ENCODE data around the gene CAMP. TPM values are rescaled to one million over a fixed set of nuclear protein-coding genes. Genes with fewer than 3 reads are reported as not detected.
"Not testable (repeated sequence)": the region's sequence is repeated elsewhere in the genome, so short reads cannot be mapped to it uniquely, and the experiment has no call there.

The CAMP gene
- total RNA-seq, 2 experiments from 2014 or later, result not detected

DNA sequence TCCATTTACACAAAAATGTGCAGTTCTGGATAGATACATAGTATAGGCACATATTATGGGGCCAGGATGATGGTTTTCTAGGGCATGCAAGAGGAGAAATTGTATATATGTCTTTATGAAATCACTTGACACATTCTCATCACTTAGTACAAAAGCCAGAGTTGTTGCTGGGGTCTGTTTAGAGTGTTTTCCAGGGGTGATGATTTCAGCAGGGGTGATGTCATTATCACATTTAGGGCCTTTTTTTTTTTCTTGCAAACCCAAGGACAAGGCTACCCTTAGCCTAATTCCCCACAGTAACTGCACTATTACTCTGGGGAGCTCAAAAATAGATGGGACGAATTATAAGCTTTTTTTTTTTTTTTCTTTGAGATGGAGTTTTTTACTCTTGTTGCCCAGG, 21.2 kb downstream of the CAMP start:
- peak overlapping the region; percentile 64 for H3K27ac Mint-ChIP-seq

DNA sequence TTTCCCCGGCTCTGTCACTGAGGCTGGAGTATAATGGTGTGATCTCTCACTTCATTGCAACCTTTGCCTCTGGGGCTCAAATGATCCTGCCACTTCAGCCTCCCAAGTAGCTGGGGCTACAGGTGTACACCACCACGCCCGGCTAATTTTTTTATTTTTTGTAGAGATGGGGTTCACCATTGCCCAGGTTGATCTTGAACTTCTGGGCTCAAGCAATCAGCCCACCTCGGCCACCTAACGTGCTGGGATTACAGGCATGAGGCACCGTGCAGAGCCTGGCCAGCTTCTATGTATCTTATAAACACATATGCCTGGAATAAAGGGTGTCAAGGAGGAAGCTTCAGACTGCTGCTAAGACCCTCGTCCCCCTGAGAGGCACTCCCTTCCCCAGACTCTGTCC, 21.8 kb downstream of the CAMP start:
- CTCF ChIA-PET, result interaction anchor here (0.7 to 1.6 kb wide), 3 partner anchors 191 to 261 kb away, joined by 3 to 9 read pairs (median 4); partner anchors contain the start of genes CCDC51 and TMA7
- Mint-ChIP-seq H3K36me3 (peaks cover 27% of the 10 kb centered on the region), H3K27ac (no peak overlapping the region), H3K4me1 (peaks cover 53% of the 10 kb centered on the region), H3K9me3 (ENCODE audit: low read depth) (no peaks in the 10 kb centered on the region), H3K27me3 (no peaks in the 10 kb centered on the region), H3K4me3 (no peak overlapping the region)
- DNase-seq (no peak), ATAC-seq (no peak)

More for the DNA sequence above, 21.2 kb downstream of the CAMP start:
- no peak overlapping the region for H3K4me3 Mint-ChIP-seq
- peaks cover 56% of the 10 kb centered on the region for H3K4me1 Mint-ChIP-seq
- ATAC-seq (no peak), DNase-seq (no peak)
- H3K36me3 Mint-ChIP-seq, result peaks cover 22% of the 10 kb centered on the region
- no peaks in the 10 kb centered on the region for H3K27me3 Mint-ChIP-seq
- H3K9me3 Mint-ChIP-seq (ENCODE audit: low read depth), result no peaks in the 10 kb centered on the region
- CTCF ChIA-PET, result interaction anchor here (0.7 to 2.7 kb wide), 4 partner anchors 12 to 261 kb away, joined by 3 to 9 read pairs (median 4); partner anchors contain the start of genes CCDC51 and TMA7

DNA sequence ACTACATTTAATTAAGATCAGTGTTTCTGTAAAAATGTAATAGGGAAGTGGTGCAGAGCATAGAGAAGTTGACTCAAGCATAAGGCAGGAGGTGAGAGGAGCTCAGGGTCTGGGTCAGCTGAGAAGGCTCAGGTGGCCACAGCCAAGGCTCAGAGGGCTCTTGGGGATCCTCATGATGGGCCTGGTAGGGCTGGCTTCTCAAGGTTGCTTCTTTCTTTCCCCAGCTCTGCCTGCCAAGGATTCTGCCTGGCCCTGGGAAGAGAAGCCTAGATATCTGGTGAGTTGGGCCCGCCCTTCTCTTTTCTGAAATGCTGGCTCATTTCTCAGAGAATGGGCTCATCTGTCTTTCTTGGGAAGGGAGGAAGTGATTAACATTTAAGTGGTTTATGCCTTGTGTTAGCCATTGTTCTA, 24.1 kb downstream of the CAMP start:
- DNase-seq (peak; percentile 53), ATAC-seq (peak; percentile 74)
- H3K36me3 Mint-ChIP-seq, result peaks cover 40% of the 10 kb centered on the region
- peak overlapping the region; percentile 84 for H3K27ac Mint-ChIP-seq
- H3K9me3 Mint-ChIP-seq (ENCODE audit: low read depth), result no peaks in the 10 kb centered on the region
- H3K27me3 Mint-ChIP-seq, result no peaks in the 10 kb centered on the region
- CTCF ChIA-PET, result interaction anchor here (1.0 to 1.9 kb wide), 5 partner anchors 15 to 188 kb away, joined by 3 to 7 read pairs (median 3); no protein-coding TSS in a partner anchor
- H3K4me1 Mint-ChIP-seq, result peaks cover 44% of the 10 kb centered on the region
- peak overlapping the region; percentile 19 for H3K4me3 Mint-ChIP-seq

DNA sequence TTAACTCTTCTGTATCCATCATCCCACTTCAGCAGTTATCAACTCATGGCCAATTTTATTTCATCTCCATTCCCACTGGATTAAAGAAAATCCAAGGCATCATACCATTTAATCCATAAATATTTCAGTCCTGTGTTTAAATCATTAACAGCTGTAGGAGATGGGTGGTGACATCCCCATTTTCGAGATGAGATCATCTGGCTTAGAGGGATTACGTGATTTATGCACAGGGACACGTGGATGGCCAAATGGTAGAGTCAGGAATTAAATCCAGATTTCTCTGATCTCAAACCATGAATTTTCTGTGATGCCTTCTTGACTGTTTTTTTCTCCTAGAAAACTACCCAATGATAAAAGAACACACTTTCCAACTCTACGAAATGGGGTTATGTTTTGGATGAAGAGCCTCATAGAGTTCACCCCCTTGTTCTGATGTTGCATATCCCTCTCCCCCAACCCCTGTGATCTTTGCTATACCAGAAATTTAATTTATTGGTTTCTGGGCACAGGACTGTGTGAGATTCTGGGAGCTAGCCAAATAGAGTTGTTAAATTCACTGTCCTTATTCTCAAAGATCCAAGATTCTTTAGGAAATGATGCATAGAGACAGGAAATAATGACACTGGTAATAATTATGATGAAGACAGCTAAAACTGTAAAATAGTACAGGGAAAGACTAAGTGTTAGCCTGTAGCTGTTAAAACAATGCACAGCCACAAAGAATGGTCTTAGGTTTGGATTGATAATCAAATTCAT, 25.0 kb downstream of the CAMP start:
- H3K4me1 Mint-ChIP-seq, result peaks cover 41% of the 10 kb centered on the region
- no peak overlapping the region for H3K4me3 Mint-ChIP-seq
- no peaks in the 10 kb centered on the region for H3K27me3 Mint-ChIP-seq
- DNase-seq (no peak), ATAC-seq (no peak)
- CTCF ChIA-PET, result interaction anchor here (1.0 to 1.9 kb wide), 4 partner anchors 16 to 188 kb away, joined by 3 to 7 read pairs (median 4); no protein-coding TSS in a partner anchor
- H3K27ac Mint-ChIP-seq, result peak overlapping the region; percentile 69
- peaks cover 44% of the 10 kb centered on the region for H3K36me3 Mint-ChIP-seq
- H3K9me3 Mint-ChIP-seq (ENCODE audit: low read depth), result no peaks in the 10 kb centered on the region

DNA sequence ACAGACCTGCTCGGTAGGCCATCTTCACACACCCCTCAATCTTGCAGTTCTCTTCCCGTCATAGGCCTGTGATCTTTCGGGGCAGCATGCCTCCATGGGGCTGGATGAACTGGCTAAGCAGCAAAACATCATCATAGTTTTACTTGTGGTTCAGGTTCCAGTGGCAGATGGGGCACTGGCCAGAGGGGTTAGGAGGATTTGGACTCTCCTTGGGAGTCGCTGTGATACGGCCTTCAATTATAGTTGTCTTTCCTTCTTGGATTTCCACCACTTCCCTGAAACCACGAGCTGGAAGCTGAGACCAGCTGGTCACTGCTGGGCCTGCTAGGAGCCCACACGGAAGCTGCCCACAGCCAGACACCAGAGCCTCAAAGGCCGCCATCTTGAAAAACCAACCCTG, 33.3 kb downstream of the CAMP start:
- Mint-ChIP-seq H3K27ac (no peak overlapping the region), H3K4me1 (peaks cover 2% of the 10 kb centered on the region), H3K9me3 (ENCODE audit: low read depth) (no peaks in the 10 kb centered on the region), H3K4me3 (no peak overlapping the region), H3K36me3 (peaks cover 56% of the 10 kb centered on the region), H3K27me3 (no peaks in the 10 kb centered on the region)
- CTCF ChIA-PET, result no interaction called here
- ATAC-seq (no peak), DNase-seq (no peak)

DNA sequence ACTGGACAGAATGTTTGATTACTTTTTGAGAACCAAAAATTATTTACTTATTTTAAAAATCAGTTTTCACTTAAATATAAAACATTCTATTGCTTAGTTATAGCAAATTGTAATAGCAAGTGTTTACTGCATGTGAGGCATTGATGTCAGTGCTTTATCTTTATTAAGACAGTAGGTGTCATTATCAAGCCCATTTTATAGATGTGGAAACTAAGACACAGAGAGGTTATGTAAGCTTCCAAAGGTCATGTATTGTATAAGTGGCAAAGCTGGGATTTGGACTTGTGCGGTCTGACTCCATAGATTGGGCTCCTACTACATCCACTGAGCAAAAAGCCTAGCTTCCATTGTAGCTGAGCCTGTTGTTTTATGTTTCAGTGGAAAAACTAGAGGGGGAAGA, 35.2 kb downstream of the CAMP start:
- ATAC-seq (no peak), DNase-seq (no peak)
- CTCF ChIA-PET, result interaction anchor here (1.6 kb wide), 1 partner anchor 15 kb away, joined by 5 read pairs; no protein-coding TSS in a partner anchor
- no peaks in the 10 kb centered on the region for H3K9me3 Mint-ChIP-seq (ENCODE audit: low read depth)
- H3K27me3 Mint-ChIP-seq, result no peaks in the 10 kb centered on the region
- H3K27ac Mint-ChIP-seq, result no peak overlapping the region
- peaks cover 56% of the 10 kb centered on the region for H3K36me3 Mint-ChIP-seq
- no peak overlapping the region for H3K4me3 Mint-ChIP-seq
- peaks cover 2% of the 10 kb centered on the region for H3K4me1 Mint-ChIP-seq

DNA sequence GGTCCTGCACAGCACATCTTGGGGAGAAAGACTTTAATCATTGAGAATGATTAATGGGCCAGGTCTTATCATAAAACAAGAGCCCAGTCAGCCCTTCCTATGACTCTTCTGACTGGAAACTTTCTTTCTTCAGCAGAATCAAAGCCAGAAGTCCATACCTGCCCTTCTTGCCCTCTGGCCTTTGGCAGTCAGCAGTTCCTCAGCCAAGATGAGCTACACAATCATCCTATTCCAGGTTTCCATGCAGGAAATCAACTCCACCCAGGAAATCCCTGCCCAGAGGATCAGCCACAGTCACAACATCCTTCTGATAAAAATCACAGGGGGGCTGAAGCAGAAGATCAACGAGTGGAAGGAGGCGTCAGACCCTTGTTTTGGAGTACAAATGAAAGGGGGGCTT, 44.5 kb downstream of the CAMP start:
- Mint-ChIP-seq H3K4me1 (peaks cover 30% of the 10 kb centered on the region), H3K36me3 (peaks cover 30% of the 10 kb centered on the region), H3K4me3 (no peak overlapping the region), H3K27me3 (no peaks in the 10 kb centered on the region), H3K9me3 (ENCODE audit: low read depth) (no peaks in the 10 kb centered on the region), H3K27ac (peak overlapping the region; percentile 76)
- ATAC-seq (no peak), DNase-seq (no peak)
- CTCF ChIA-PET, result interaction anchor here (1.1 to 7.5 kb wide), 5 partner anchors 20 to 168 kb away, joined by 3 to 61 read pairs (median 5); partner anchors contain the start of gene ZNF589

DNA sequence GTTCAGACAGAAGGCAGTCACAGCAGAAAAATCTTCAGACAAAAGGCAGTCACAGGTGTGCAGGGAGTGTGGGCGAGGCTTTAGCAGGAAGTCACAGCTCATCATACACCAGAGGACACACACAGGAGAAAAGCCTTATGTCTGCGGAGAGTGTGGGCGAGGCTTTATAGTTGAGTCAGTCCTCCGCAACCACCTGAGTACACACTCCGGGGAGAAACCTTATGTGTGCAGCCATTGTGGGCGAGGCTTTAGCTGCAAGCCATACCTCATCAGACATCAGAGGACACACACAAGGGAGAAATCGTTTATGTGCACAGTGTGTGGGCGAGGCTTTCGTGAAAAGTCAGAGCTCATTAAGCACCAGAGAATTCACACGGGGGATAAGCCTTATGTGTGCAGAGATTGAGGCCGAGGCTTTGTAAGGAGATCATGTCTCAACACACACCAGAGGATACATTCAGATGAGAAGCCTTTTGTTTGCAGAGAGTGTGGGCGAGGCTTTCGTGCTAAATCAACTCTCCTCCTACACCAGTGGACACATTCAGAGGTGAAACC, 45.2 kb downstream of the CAMP start:
- H3K9me3 Mint-ChIP-seq (ENCODE audit: low read depth), result no peaks in the 10 kb centered on the region
- H3K4me1 Mint-ChIP-seq, result peaks cover 31% of the 10 kb centered on the region
- ATAC-seq, result peak; percentile 98
- peak overlapping the region; percentile 25 for H3K4me3 Mint-ChIP-seq
- peak overlapping the region; percentile 76 for H3K27ac Mint-ChIP-seq
- H3K36me3 Mint-ChIP-seq, result peaks cover 30% of the 10 kb centered on the region
- DNase-seq, result peak; percentile 90
- CTCF ChIA-PET, result interaction anchor here (1.1 to 7.5 kb wide), 6 partner anchors 21 to 168 kb away, joined by 3 to 61 read pairs (median 4); partner anchors contain the start of gene ZNF589
- no peaks in the 10 kb centered on the region for H3K27me3 Mint-ChIP-seq

GRCh38 chr3:48268936-48269561, 45.8 kb downstream of the CAMP start:
- ATAC-seq (peak; percentile 24), DNase-seq (peak; percentile 46)
- H3K27me3 Mint-ChIP-seq, result no peaks in the 10 kb centered on the region
- CTCF ChIA-PET, result interaction anchor here (1.1 to 7.5 kb wide), 8 partner anchors 16 to 167 kb away, joined by 3 to 61 read pairs (median 4); partner anchors contain the start of gene ZNF589
- peak overlapping the region; percentile 76 for H3K27ac Mint-ChIP-seq
- no peaks in the 10 kb centered on the region for H3K9me3 Mint-ChIP-seq (ENCODE audit: low read depth)
- peaks cover 27% of the 10 kb centered on the region for H3K36me3 Mint-ChIP-seq
- H3K4me3 Mint-ChIP-seq, result peak overlapping the region; percentile 25
- H3K4me1 Mint-ChIP-seq, result peaks cover 33% of the 10 kb centered on the region

GRCh38 chr3:48269592-48269991, 46.3 kb downstream of the CAMP start:
- CTCF ChIA-PET, result interaction anchor here (1.2 to 7.5 kb wide), 6 partner anchors 15 to 167 kb away, joined by 3 to 61 read pairs (median 4); partner anchors contain the start of gene ZNF589
- no peak for ATAC-seq
- Mint-ChIP-seq H3K27ac (peak overlapping the region; percentile 56), H3K36me3 (peaks cover 27% of the 10 kb centered on the region), H3K4me1 (peaks cover 33% of the 10 kb centered on the region), H3K27me3 (no peaks in the 10 kb centered on the region), H3K9me3 (ENCODE audit: low read depth) (no peaks in the 10 kb centered on the region), H3K4me3 (no peak overlapping the region)
- DNase-seq, result no peak

- Mint-ChIP-seq H3K27me3 (no peaks in the 10 kb centered on the region), H3K4me1 (peaks cover 33% of the 10 kb centered on the region), H3K36me3 (peaks cover 27% of the 10 kb centered on the region), H3K9me3 (ENCODE audit: low read depth) (no peaks in the 10 kb centered on the region), H3K27ac (no peak overlapping the region), H3K4me3 (no peak overlapping the region)
- ATAC-seq (no peak), DNase-seq (no peak)
- CTCF ChIA-PET, result interaction anchor here (1.2 to 7.5 kb wide), 7 partner anchors 14 to 166 kb away, joined by 3 to 61 read pairs (median 4); partner anchors contain the start of gene ZNF589
Observed at GRCh38 chr3:48270306-48270705, 47.0 kb downstream of the CAMP start.

- CTCF ChIA-PET, result interaction anchor here (1.0 to 7.5 kb wide), 4 partner anchors 30 to 286 kb away, joined by 3 to 61 read pairs (median 24); partner anchors contain the start of gene ZNF589
- H3K4me3 Mint-ChIP-seq; H3K9me3 Mint-ChIP-seq (ENCODE audit: low read depth); ATAC-seq; H3K27me3 Mint-ChIP-seq; H3K27ac Mint-ChIP-seq; DNase-seq: not testable (repeated sequence)
- Mint-ChIP-seq H3K4me1 (peaks cover 33% of the 10 kb centered on the region), H3K36me3 (peaks cover 25% of the 10 kb centered on the region)
Observed at GRCh38 chr3:48271223-48271622, 47.9 kb downstream of the CAMP start.

All from activated CD8-positive, alpha-beta memory T cell treated with anti-CD3 and anti-CD28 coated beads, Interleukin-2, amount 10 ng/mL, durations not matched to agents 7 days and 5 days (primary cell).